Measurements from ENCODE around the gene GABARAP. TPM values are rescaled to one million over a fixed set of nuclear protein-coding genes. Genes with fewer than 3 reads are reported as not detected.
A peak's percentile ranks its signal among the peaks of the same experiment; 100 is the strongest.

The GABARAP gene
- total RNA-seq, 1 donor from 2014 or later: 587 TPM

- no peak for DNase-seq (ENCODE audit: low spot score)
These were observed 19.9 kb downstream of the GABARAP start for GRCh38 chr17:7222093-7222971.

DNA sequence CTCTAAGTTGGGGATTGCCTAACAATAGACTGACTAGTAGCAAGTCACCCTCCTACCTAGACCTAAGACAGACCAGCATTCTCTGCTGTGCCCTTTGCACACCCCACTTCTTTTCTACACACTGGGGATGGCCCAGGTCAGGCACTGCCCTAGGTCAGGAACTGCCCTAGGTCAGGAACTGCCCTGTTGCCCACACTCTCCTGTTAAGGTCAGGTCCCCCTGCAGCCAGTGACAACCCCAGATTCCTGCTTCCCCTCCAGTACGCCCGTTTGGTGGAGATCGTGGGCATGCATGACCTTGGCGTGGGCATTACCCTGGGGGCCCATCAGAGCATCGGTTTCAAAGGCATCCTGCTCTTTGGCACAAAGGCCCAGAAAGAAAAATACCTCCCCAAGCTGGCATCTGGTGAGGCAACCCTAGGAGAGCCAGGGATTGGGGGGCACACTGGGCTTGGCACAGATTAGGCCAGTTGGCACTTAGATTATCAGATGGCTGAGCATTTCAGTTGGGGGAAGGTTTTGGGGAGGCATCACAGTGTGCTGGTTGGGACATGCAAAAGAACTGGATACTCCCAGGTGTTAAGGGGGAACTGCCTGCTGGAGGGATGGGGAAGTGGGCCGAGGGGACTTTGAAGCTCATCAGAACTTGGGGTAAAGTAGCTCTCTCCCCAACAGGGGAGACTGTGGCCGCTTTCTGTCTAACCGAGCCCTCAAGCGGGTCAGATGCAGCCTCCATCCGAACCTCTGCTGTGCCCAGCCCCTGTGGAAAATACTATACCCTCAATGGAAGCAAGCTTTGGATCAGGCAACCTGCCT lies 20.8 kb downstream of the GABARAP start:
- DNase-seq (ENCODE audit: low spot score): no peak

GRCh38 chr17:7220593-7221277 lies 21.5 kb downstream of the GABARAP start:
- peak; percentile 58 for DNase-seq (ENCODE audit: low spot score)

GRCh38 chr17:7219812-7220592 lies 22.2 kb downstream of the GABARAP start, which contains the start of the genes ACADVL and DLG4:
ACADVL (plus strand) TSS chr17:7219938; CDS start chr17:7219985, 47 bp downstream.
DLG4 (minus strand) TSS chr17:7219836.
- DNase-seq (ENCODE audit: low spot score): peak; percentile 90

- DNase-seq (ENCODE audit: low spot score): no peak
These were observed 22.9 kb downstream of the GABARAP start for GRCh38 chr17:7219229-7219811.

GRCh38 chr17:7218758-7219157 lies 23.5 kb downstream of the GABARAP start:
- DNase-seq (ENCODE audit: low spot score): no peak

- DNase-seq (ENCODE audit: low spot score): no peak
These were observed 24.1 kb downstream of the GABARAP start for GRCh38 chr17:7218166-7218565.

DNA sequence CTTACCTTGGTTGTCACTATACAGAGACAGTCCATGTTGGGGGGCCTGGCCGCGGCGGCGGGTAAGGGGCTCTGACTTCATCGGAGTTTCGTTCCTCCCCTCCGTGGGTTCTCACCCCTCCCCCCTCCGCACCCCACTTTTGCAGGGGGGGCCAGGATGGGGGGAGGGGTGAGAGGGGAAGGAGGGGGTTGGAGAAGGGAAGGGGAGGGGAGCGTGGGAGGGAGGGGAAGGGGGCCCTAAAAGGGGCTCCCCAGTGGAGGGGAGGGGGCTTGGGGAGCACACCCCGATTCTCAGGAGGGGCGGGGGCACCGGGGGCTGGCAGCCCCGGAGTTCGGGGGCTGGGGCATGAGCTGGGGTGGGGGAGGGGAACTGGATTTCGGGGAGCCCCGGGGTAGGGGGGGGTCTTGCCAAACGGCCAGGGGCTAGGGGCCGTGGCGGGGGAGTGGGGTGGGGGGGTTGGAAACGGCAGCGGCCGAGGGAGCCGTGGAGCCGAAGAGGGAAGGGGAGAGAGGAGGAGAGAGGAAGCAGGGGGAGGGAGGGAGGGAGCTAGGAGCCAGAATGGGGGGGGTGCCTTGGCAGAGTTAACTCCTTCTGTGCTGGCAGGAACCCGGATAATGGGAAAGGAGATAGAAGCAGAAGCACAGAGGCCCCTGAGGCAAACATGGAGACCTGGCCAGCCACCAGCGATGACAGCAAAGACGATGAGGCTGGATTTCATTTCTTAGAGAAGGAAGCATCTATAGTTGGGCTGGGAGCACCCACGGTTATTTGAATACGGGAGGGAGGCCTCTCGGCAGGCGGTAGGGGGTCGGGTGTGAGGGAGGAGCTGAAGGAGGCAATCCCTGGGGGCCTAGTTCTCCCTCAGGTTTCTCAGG lies 24.9 kb downstream of the GABARAP start:
- DNase-seq (ENCODE audit: low spot score): no peak

DNA sequence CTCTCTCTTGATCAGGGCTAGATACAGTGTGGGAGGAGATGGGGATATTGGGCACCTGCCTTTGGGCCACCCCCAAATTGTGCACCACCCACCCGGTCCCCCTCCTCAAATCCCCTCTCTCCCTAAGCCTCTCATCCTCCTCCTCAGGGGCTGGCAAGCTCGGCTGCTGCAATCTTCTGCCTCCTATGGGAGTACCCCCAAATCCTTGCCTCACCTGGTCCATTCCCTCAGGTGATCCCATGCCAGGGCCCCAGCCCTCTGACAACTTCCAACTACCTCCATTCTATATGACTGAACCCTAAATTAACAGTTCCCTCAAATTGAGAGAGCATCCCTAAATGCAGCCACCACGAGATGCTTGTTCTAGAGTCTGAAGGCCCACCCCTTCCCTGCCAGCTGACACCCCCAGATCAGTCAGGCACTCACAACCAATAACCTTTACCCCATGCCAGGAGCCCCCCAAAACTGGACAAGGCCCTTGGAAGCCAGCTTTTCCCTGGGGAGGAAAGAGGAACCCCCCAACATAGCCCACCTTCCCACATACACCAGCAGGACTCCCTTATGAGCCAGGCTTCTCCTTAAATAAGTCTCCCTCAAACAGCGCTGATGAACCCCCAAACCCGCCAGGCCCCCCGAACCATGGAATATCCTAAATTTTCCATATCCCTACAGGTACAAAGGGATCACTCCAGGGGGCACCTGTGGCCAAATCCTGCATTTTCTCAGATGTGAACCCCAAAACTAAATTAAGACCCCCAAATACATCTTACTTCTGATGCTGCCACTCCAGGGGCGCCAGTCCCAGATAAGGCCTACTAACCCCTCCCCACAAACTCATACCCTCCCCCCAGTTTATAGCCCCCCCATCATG lies 25.8 kb downstream of the GABARAP start:
- DNase-seq (ENCODE audit: low spot score): no peak

- no peak for DNase-seq (ENCODE audit: low spot score)
These were observed 26.5 kb downstream of the GABARAP start for GRCh38 chr17:7215652-7216180.

DNA sequence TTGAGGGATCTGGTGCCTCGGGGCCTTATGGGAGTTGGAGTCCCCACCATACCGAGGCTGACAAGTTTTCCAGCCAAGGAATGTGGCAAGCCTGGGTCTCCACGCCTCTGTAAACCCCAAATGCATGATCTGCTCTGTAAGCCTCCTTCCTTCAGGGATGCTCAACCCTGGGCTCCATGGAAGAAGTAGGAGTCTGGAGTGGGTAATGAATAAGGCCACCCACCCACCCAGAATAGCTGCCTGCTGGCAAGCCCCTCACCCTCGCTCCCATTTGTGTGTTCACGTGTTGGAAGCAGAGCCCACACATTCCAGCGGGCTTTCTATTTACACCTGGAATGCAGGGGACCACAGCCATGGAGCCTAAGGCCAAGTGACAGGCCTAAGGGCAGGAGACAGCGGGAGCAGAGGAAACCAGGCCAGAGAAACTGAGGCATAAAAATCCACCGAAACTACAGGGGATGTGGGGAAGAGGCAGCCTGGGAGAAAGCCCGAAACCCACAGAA lies 27.1 kb downstream of the GABARAP start:
- no peak for DNase-seq (ENCODE audit: low spot score)

GRCh38 chr17:7214300-7215135 lies 27.7 kb downstream of the GABARAP start:
- peak; percentile 97 for DNase-seq (ENCODE audit: low spot score)

GRCh38 chr17:7213895-7214299 lies 28.4 kb downstream of the GABARAP start:
- DNase-seq (ENCODE audit: low spot score): no peak

GRCh38 chr17:7211491-7212273 lies 30.6 kb downstream of the GABARAP start:
- no peak for DNase-seq (ENCODE audit: low spot score)

- no peak for DNase-seq (ENCODE audit: low spot score)
These were observed 33.3 kb downstream of the GABARAP start for GRCh38 chr17:7208754-7209460.

GRCh38 chr17:7208027-7208571 lies 34.1 kb downstream of the GABARAP start:
- no peak for DNase-seq (ENCODE audit: low spot score)
